GM03348 (cell line): ENCODE results near the gene TBX2.

Experiments
- DNase-seq: peaks from one replicate; pipeline ENCODE4 v3.0.0; 2012; ENCODE audit warnings: low spot score

TBX2 gene

DNA sequence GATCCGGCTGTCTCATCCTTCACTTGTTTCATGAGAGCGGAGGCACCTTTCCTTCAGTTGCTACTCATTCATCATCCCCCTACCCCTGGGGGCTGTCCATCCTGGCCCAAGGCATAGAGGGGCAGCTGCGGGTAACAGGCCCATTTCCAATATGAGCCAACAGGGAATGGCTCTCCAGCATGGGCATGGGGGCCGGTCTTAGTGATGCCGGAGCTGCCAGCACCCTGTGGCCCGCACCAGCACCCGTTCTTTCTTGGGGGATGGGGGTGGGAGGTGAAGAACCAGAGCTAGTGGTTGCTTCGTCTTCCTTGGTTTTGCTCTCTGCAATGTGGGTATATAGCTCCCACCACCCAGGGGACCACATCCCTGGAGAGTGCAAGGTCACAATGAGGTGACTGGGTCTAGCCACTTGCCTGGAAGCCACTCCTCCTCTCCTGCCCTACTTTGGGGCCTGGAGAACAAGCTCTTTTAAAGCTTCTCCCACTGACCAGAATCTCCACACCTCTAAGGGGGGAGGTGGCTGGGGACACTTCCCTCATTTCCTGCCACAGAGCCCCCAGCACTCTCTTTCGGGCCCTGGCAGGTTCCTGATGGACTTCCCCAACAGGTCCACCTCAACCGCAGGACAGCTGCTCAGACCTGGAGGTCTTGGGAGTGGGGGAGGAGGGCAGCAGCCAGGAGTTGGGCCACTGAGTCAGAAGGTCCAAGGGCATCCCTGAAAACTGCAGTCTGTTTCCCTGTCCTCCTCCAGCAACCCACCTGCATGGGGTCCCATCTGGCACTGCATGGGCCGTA is 11.9 kb upstream of the TBX2 start:
- DNase-seq: no peak

DNA sequence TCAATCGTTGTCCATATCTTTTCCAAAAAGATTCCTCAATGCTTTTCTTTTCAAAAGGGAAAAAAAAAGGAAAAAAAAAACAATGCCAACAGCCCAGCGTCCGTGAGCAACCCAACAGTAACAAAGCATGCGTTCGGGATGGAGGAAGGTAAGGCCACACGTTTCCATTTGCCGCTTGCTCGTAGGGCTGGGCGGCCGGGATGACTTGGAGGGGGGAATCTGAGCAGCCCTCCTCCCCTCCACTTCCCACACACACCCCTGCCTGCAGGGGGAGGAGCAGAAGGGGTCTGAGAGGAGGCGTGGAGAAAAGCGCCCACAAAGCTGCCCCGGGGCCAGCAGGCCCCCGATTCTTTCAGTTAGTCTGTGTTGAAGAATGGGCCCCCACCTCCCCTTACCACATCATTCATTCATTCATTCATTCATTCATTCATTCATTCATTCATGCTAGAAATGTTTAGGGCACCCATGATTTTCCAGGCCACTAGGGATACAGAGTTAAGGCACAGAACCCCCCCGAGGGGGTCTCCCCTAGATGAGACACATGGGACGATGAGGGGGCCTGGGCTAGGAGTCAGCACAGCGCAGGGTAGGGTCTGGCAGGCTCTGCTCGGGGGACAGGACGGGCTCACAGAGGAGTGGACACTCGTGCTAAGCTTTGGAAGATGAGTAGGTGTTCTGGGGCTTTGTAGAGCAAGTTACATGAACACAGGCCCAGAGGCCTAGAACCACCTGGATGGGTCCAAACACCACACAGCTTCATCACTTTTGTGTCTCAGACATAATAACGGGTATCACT is 10.9 kb upstream of the TBX2 start:
- DNase-seq: no peak

DNA sequence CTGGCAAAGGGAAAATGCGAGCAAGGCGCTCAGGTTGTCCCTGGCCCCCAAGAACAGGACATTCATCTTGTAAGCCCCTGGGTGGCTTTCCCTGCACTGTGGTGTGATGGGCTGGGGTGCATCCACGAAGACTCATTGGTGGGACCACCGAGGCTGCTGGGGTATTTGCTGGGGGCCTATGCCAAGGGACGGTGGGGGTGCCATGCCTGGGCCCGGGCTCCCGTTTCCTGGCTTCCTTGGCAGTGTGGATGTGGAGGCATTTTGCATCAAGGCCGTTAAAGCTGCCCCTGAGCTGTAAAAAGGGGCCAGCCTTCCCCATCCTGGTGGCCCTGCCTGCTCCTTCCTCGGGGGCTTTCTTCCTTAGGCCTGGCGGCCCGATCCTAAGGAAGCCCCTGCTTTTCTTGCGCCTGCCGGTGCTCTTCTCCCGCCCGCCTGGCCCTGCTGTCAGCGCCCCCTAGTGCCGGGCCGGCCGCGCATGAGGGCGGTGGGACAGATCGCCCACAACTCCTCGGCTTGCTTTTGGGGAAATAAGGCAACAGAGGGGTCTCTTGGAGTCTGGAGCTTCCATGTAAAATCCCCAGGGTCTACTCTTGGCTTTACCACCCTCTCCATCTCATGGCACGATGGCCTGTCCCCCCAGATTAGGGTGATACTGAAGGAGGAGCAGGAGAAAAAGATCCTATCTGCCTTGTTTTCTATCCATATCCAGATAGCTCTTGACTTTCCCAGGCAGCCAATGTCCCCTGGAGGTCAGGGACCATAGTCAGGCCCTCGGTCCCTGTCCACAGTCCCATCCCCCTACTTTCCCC is 9.8 kb upstream of the TBX2 start:
- DNase-seq: peak; percentile 87

- no peak for DNase-seq
Measured at GRCh38 chr17:61390479-61390791, 9.2 kb upstream of the TBX2 start.

DNA sequence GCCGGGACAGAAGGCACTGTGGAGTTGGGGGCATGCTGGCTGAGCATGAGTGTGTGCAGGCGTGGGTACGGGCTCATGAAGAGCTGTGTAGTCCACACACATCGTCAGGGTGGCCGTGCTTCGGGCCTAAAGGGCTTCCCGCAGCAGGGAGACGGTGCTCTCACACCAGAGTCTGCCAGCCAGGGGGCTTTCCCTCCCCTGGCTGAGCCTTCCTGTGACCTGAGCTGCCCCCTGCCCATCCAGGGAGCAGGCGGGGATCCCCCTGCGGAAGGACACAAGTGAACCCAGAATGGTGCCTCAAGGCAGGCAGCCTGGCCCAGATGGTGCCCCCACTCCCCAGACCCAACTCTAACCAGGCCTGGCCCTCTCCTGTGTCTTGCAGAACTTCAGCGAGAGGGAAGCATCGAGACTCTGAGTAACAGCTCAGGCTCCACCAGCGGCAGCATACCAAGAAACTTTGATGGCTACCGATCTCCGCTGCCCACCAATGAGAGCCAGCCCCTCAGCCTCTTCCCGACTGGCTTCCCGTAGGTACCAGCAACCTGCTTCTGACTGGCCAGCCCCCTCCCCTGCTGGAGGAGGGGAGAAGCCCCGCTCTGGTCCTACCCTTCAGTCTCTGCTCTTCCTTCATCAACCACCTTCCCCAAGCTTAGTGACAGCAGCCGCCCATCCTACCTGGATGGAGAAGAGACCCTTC is 7.9 kb upstream of the TBX2 start:
- DNase-seq: no peak

DNA sequence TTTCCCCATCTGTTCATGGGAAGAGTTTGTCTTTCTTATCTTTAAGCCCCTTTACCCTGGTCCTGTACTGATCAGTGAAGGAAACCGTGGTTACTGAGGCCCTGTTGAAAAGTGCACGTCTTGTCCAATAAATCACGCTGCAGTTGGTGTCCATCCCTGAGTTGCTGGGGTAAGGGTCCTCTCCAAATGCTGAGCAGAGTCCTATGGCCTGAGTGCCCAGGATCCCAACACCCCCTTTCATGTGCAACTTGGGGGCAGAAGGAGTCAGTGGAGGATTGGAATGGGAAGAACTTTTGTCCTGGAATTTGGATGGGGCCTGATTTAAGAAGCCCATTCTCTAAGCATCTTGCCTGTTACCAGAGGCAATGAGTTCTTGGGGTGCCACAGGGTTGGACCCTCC is 7.0 kb upstream of the TBX2 start:
- no peak for DNase-seq

- no peak for DNase-seq
Measured at GRCh38 chr17:61393550-61393903, 6.1 kb upstream of the TBX2 start.

- no peak for DNase-seq
Measured at GRCh38 chr17:61393904-61394629, 5.6 kb upstream of the TBX2 start.

DNA sequence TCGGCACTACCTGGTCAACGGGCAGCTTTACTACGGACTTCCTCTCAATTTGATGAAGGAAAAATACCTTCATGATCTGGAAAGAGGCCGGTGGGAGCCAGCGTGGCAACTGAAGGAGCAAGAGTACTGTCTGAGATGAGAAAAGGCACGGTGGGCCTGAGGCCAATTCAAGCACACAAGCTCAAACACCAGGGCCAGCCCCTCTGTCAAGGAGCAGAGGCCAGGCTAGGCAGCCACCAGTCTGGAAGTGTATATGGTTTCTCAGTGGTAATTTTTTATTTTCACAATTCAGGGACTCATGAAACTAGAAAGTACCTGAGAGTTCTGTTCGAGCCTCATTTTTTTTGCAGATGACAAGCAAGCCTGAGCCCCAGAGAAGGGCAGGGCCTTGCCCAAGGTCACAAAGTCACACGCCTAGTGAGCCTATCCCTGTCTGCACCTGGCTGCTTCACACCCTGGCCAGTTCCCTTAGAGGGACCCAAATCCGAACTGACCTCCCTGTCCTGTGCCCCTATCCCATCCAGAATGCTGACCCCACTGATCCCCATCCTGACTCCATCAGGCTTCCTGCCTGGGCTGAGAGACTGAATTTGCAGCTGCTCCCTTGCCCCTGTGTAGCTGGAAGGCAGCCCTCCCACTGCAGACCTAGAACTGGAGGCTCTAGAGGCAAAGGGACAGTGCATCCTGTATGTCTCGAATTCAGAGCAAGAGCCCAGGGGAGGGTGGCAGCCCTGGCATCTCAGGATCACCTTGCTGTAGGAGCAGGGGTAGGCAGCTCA is 4.8 kb upstream of the TBX2 start:
- DNase-seq: no peak

GRCh38 chr17:61395409-61395982 is 4.1 kb upstream of the TBX2 start:
- DNase-seq: no peak

GRCh38 chr17:61395983-61396585 is 3.6 kb upstream of the TBX2 start:
- no peak for DNase-seq

- DNase-seq: no peak
Measured at GRCh38 chr17:61396586-61397085, 3.0 kb upstream of the TBX2 start.

- DNase-seq: no peak
Measured at GRCh38 chr17:61397086-61397842, 2.4 kb upstream of the TBX2 start.

DNA sequence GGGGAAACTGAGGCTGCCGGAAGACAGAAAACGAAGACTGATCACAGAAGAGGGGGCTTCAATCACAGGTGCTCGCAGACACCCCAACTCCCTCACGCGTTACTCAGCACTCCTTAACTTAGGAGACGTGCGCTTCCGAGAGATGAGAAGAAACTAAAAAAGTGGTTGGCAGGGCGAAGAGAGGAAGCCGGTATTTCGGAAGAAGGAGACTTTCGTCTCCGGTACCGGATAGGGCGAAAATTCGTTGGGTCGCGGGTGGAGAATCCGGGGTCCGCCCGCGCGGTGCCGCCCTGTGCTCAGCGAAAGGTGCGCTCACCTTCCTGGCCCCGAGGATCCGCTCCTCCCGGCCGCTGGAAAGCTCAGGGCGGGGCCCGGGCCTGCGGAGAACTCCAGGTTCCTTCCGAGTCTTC is 917 bp upstream of the TBX2 start:
- DNase-seq: no peak

- peak; percentile 83 for DNase-seq
Measured at GRCh38 chr17:61400066-61400716, 548 bp downstream of the TBX2 start.

DNA sequence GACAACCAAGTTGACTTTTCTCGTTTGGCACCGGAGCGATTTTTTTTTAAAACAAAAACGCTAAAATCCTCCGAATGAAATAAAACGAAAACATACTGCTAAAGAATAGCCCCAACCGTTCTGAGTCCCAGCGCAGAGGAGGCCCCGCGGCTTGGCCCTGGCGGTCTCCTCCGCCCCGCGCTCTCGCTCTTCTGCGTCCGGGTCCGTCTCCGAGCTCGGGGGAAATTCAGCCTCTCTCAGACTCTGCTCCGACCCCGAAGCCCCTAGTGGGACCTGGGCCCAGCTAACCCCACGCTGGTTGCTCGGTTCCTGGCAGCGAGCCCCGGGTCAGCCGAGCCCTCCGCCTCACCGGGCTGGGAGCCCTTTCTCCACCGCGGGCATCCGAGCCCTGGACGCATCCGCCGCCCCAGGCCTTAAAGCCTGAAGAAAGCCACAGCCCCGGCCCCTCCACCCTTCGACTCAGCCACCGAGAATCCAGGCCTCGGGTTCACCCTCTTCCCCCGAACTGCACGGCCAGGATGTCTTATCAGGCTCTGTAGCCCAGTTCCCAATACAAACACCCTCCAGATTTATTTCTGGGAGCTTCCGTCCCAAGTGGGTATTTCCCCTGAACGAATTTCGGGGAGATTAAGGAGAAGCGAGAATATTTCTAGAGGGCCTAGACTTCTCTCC is 1.2 kb downstream of the TBX2 start:
- DNase-seq: no peak

DNA sequence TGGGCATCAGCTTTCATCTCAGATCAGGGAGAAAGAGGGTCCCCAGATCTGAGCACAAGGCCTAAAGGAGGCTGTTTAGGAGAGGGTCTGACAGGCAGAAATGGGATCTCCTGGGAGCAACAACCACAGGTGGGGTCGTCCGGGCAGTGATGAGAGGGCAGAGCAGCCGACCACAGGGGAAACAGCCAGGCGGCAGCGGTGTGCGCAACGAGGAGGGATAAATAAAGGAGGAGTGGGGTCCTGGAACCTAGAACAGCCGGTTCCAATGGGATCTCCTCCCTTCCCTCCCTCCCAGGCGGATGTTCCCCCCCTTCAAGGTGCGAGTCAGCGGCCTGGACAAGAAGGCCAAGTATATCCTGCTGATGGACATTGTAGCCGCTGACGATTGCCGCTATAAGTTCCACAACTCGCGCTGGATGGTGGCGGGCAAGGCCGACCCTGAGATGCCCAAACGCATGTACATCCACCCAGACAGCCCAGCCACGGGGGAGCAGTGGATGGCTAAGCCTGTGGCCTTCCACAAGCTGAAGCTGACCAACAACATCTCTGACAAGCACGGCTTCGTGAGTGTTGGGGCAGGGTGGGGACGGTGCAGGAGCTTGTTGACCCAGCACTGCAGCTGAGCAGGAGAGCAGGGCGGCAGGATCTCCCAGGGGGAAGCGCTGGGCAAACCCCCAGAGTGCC is 1.9 kb downstream of the TBX2 start:
- no peak for DNase-seq
